ENCODE measurements around the gene GLB1L.

GRCh38 chr2:219290381-219291171 lies 45.3 kb upstream of the GLB1L start:
- TF ChIP-seq CTCF (IDR thresholded peaks at IDR 0.05), result no peak
- no peak for TF ChIP-seq POLR2A (IDR thresholded peaks at IDR 0.05)
